ENCODE results near the gene CXCL5. TPM values are rescaled to one million over a fixed set of nuclear protein-coding genes. Genes with fewer than 3 reads are reported as not detected.

Gene CXCL5
- total and polyA plus RNA-seq, 2 of the 4 experiments (the other 2 are of a cell fraction), result 0.14 TPM; not detected in 1

- H3K4me1 ChIP-seq (ENCODE audit: control insufficient read depth, insufficient read depth, low read length), result no peaks in the 10 kb centered on the region
- POLR2A ChIA-PET (ENCODE audit: unreplicated experiment), result no interaction called here
- CTCF ChIA-PET, result no interaction called here
- dilution Hi-C loops (cut with HindIII; ENCODE audit: low sequenced_read_pairs, unreplicated experiment) (no loop called here), intact Hi-C loops (cut with micrococcal nuclease) (loop anchor here (10.0 kb wide), 1 partner anchor 1860 kb away; no protein-coding TSS in a partner anchor), in situ Hi-C loops (cut with MboI; ENCODE audit: low sequenced_read_pairs) (no loop called here)
- H3K23ac ChIP-seq (ENCODE audit: low read depth, low read length), result no peak overlapping the region
- no peak overlapping the region for H2AFZ ChIP-seq (replicated peaks; ENCODE audit: low read length, poor library complexity)
- H3K9me1 ChIP-seq (ENCODE audit: insufficient read depth, low read length), result no peaks in the 10 kb centered on the region
- H3K14ac ChIP-seq (replicated peaks; ENCODE audit: low read depth, low read length), result no peak overlapping the region
- peaks cover 2% of the 10 kb centered on the region; the same call in 1 of the 2 replicates for H3K27me3 ChIP-seq (ENCODE audit: control insufficient read depth, insufficient read depth, low read length)
- H2AK9ac ChIP-seq (replicated peaks; ENCODE audit: low read depth, low read length, poor library complexity), result no peak overlapping the region
- 17% methylated on average over 1 of the region's 4 CpGs; no CpG with 5 or more reads in 1 of the 2 experiments for WGBS, 2 experiments (ENCODE audit: extremely low coverage in 2 of 2, insufficient read length in 1 of 2)
- no peak overlapping the region for H3K56ac ChIP-seq (ENCODE audit: extremely low read depth, insufficient read depth, low read length)
- no peak overlapping the region for H3K4me3 ChIP-seq (ENCODE audit: insufficient read depth, low read depth, low read length)
- no peak overlapping the region for H3K9ac ChIP-seq (ENCODE audit: low read depth, low read length)
- BruUV-seq (replicated peaks), result no TSS peak
- H4K91ac ChIP-seq (ENCODE audit: insufficient read depth, low read depth, low read length), result no peak overlapping the region
- H4K5ac ChIP-seq (ENCODE audit: low read depth, low read length), result no peak overlapping the region
- no peaks in the 10 kb centered on the region for H3K36me3 ChIP-seq (ENCODE audit: control insufficient read depth, insufficient read depth, low read length)
- H4K20me1 ChIP-seq (ENCODE audit: insufficient read depth, low read length), result no peaks in the 10 kb centered on the region
- no peak overlapping the region for H2BK120ac ChIP-seq (ENCODE audit: low read depth, low read length)
- no peak for DNase-seq
- H2BK5ac ChIP-seq (ENCODE audit: low read depth, low read length, poor library complexity, severe bottlenecking), result no peak overlapping the region
- no peak overlapping the region for H3K27ac ChIP-seq (ENCODE audit: insufficient read depth, low read length)
- no peak overlapping the region for H2BK20ac ChIP-seq (ENCODE audit: low read depth, low read length)
- no peak for ATAC-seq (ENCODE audit: low read depth)
- H2BK15ac ChIP-seq (ENCODE audit: low read depth, low read length), result no peak overlapping the region
- H2AK5ac ChIP-seq (ENCODE audit: low read depth, low read length), result no peak overlapping the region
- H3K9me3 ChIP-seq (ENCODE audit: control insufficient read depth, insufficient read depth, low read length), result no peaks in the 10 kb centered on the region
- H3K18ac ChIP-seq (ENCODE audit: low read depth, low read length), result no peak overlapping the region
- TF ChIP-seq RAD21 (IDR thresholded peaks at IDR 0.05; ENCODE audit: low read length), result no peak
- no peak for TF ChIP-seq MXI1 (IDR thresholded peaks at IDR 0.05; ENCODE audit: borderline replicate concordance, low read depth, low read length)
- no peak for TF ChIP-seq POLR2A (IDR thresholded peaks at IDR 0.05; ENCODE audit: low read depth, low read length)
- no peak for TF ChIP-seq USF2 (IDR thresholded peaks at IDR 0.05; ENCODE audit: low read depth, low read length)
- TF ChIP-seq MAZ (IDR thresholded peaks at IDR 0.05; ENCODE audit: borderline replicate concordance, low read depth, low read length), result no peak
- no peak for TF ChIP-seq MAFK (IDR thresholded peaks at IDR 0.05; ENCODE audit: low read depth, low read length)
- TF ChIP-seq CTCF (conservative IDR thresholded peaks at IDR 0.05; ENCODE audit: low read depth, low read length), result no peak
- no peak for TF ChIP-seq FOS (IDR thresholded peaks at IDR 0.05; ENCODE audit: low read depth, low read length)
- H3K79me1 ChIP-seq (ENCODE audit: low read depth in 1 of 2, low read length in 2 of 2), result no peaks in the 10 kb centered on the region
- no peak overlapping the region for H3K4ac ChIP-seq (ENCODE audit: low read depth, low read length)
- no peak overlapping the region for H4K8ac ChIP-seq (ENCODE audit: low read depth in 2 of 2, low read length in 2 of 2)
- no peak overlapping the region for H3K4me2 ChIP-seq (ENCODE audit: low read depth, low read length)
These were observed 6.2 kb upstream of the CXCL5 start for GRCh38 chr4:74004668-74005067.
